PC-3 (cell line): ENCODE results near the gene ATF2. TPM values are rescaled to one million over a fixed set of nuclear protein-coding genes. Genes with fewer than 3 reads are reported as not detected.

Experiments
- ATAC-seq: fragments of 200-7000 bp; cut with Tn5 transposase; 2 replicates; pipeline ENCODE4 v1.9.1; 2020; ENCODE audit warnings: mild to moderate bottlenecking, moderate library complexity
- BruUV-seq: library from RNA; stranded (reverse); fragments of 400-500 nt; replicated peaks from 2 replicates; lab custom pipeline; 2021; lab: Mats Ljungman, UMichigan
- CTCF ChIA-PET: fragments of 300-600 bp; sonication (Branson Sonifier 250); formaldehyde crosslinking; loops from one replicate; lab custom pipeline; 2022; ENCODE audit warnings: antibody characterized with exemption; lab: Charles Lee
- POLR2A ChIA-PET: fragments of 300-600 bp; sonication (Branson Sonifier 250); formaldehyde crosslinking; loops from one replicate; lab custom pipeline; 2022; ENCODE audit warnings: antibody characterized with exemption; ENCODE audit not compliant: unreplicated experiment; lab: Charles Lee
- DNase-seq: peaks from one replicate; pipeline ENCODE4 v3.0.0-alpha.2; 2015
- H2AFZ ChIP-seq: fragments of 300-600 bp; sonication (generic); 2 replicates; pipeline ENCODE4 v1.6.0; 2016; ENCODE audit warnings: antibody characterized with exemption, low read length
- H3F3A ChIP-seq: fragments of 300-600 bp; sonication (generic); one replicate; pipeline ENCODE4 v1.6.0; 2017; ENCODE audit warnings: antibody characterized with exemption, low read length, control low read depth, mild to moderate bottlenecking; ENCODE audit not compliant: unreplicated experiment
- H3K27ac ChIP-seq: fragments of 300-600 bp; sonication (generic); 2 replicates; pipeline ENCODE4 v1.5.1; 2016; ENCODE audit warnings: mild to moderate bottlenecking, low read length
- H3K27me3 ChIP-seq: fragments of 300-600 bp; sonication (generic); 2 replicates; pipeline ENCODE4 v1.6.1; 2016; ENCODE audit warnings: low read length, mixed read lengths
- H3K36me3 ChIP-seq: fragments of 300-600 bp; sonication (generic); 2 replicates; pipeline ENCODE4 v1.6.1; 2016; ENCODE audit warnings: low read depth, mixed run types, low read length, mixed read lengths
- H3K4me1 ChIP-seq: fragments of 300-600 bp; sonication (generic); 2 replicates; pipeline ENCODE4 v1.5.1; 2016; ENCODE audit warnings: low read length; ENCODE audit not compliant: insufficient read depth
- H3K4me2 ChIP-seq: fragments of 300-600 bp; sonication (generic); 2 replicates; pipeline ENCODE4 v1.6.0; 2016; ENCODE audit warnings: low read length
- H3K4me3 ChIP-seq: fragments of 300-600 bp; sonication (generic); 2 replicates; pipeline ENCODE4 v1.5.1; 2016; ENCODE audit warnings: mild to moderate bottlenecking, low read length, mixed read lengths
- H3K79me2 ChIP-seq: fragments of 300-600 bp; sonication (generic); 2 replicates; pipeline ENCODE4 v1.6.1; 2017; ENCODE audit warnings: low read length, mixed read lengths
- H3K9ac ChIP-seq: fragments of 300-600 bp; sonication (generic); 2 replicates; pipeline ENCODE4 v1.6.0; 2016; ENCODE audit warnings: mild to moderate bottlenecking, low read length
- H3K9me2 ChIP-seq: fragments of 300-600 bp; sonication (generic); replicated peaks from 2 replicates; pipeline ENCODE4 v1.6.1; 2016; ENCODE audit warnings: mixed run types, low read length, mixed read lengths
- H3K9me3 ChIP-seq: fragments of 300-600 bp; sonication (generic); 2 replicates; pipeline ENCODE4 v1.6.1; 2016; ENCODE audit warnings: low read length, mixed read lengths
- H4K20me1 ChIP-seq: fragments of 300-600 bp; sonication (generic); 2 replicates; pipeline ENCODE4 v1.6.1; 2016; ENCODE audit warnings: low read length, mixed read lengths
- EZH2 ChIP-seq: fragments of 300-600 bp; sonication (generic); IDR thresholded peaks from one replicate; pipeline ENCODE4 v1.6.1; 2017; ENCODE audit warnings: antibody characterized with exemption, mild to moderate bottlenecking, low read length; ENCODE audit not compliant: unreplicated experiment
- EZH2phosphoT487 ChIP-seq: fragments of 300-600 bp; sonication (generic); IDR thresholded peaks from 2 replicates; pipeline ENCODE4 v1.6.1; 2018; ENCODE audit warnings: mild to moderate bottlenecking, antibody characterized with exemption, low read length, borderline replicate concordance
- intact Hi-C: fragments of 100-400 bp; cut with micrococcal nuclease; formaldehyde crosslinking; loops from 2 replicates; pipeline ENCODE4 v1.9.0; 2023
- total RNA-seq: library from RNA; depleted of rRNA; stranded (reverse); fragments of >200 nt; gene quantifications from 2 replicates; pipeline ENCODE4 v1.2.3, GENCODE V29; 2014
- TF ChIP-seq, protein P1 (sequence below): fragments of 300-600 bp; sonication (generic); conservative IDR thresholded peaks from 2 replicates; pipeline ENCODE4 v1.5.1; 2017; ENCODE audit warnings: antibody characterized with exemption, low read depth, mild to moderate bottlenecking, low read length

Gene ATF2
- total RNA-seq, 1 experiment from 2014 or later, result 12.6 TPM

DNA sequence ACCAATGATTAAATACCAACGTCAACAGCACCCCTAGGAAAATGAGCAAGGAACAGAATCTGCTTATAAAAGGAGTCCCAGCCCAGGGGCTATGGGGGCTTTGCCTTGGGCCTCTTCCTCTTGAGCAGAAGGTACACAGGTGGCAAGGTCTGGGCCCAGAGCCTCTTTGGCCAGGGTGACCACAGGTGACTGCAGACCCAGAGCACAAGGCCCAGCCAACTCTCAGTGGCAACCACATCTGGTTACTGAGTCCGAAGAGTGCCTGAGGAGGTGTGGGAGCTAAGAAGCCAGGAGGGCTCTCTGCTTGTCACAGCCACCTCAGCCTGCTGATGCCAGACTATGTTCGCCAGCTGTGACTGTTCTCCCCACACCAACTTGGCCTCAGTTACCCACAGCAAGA, 128.5 kb downstream of the ATF2 start:
- BruUV-seq, result no TSS peak
- no peak for ATAC-seq
- no peak for DNase-seq
- H3K9me2 ChIP-seq, result no peaks in the 10 kb centered on the region
- no peaks in the 10 kb centered on the region for H3K4me1 ChIP-seq
- H3F3A ChIP-seq, result no peaks in the 10 kb centered on the region
- no peak overlapping the region for H2AFZ ChIP-seq
- intact Hi-C loops, result loop anchor here (10.0 kb wide), 1 partner anchor 1055 kb away; the partner anchor contains the start of genes HOXD12 and HOXD13
- no peaks in the 10 kb centered on the region for H3K9me3 ChIP-seq
- TF ChIP-seq EZH2phosphoT487, result no peak
- TF ChIP-seq, protein P1, sequence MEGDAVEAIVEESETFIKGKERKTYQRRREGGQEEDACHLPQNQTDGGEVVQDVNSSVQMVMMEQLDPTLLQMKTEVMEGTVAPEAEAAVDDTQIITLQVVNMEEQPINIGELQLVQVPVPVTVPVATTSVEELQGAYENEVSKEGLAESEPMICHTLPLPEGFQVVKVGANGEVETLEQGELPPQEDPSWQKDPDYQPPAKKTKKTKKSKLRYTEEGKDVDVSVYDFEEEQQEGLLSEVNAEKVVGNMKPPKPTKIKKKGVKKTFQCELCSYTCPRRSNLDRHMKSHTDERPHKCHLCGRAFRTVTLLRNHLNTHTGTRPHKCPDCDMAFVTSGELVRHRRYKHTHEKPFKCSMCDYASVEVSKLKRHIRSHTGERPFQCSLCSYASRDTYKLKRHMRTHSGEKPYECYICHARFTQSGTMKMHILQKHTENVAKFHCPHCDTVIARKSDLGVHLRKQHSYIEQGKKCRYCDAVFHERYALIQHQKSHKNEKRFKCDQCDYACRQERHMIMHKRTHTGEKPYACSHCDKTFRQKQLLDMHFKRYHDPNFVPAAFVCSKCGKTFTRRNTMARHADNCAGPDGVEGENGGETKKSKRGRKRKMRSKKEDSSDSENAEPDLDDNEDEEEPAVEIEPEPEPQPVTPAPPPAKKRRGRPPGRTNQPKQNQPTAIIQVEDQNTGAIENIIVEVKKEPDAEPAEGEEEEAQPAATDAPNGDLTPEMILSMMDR, result no peak
- no peak for TF ChIP-seq EZH2
- H3K27ac ChIP-seq, result no peak overlapping the region
- no peaks in the 10 kb centered on the region for H3K27me3 ChIP-seq
- ChIA-PET CTCF (no interaction called here), POLR2A (no interaction called here)
- H3K79me2 ChIP-seq, result no peaks in the 10 kb centered on the region
- H3K9ac ChIP-seq, result no peak overlapping the region
- no peaks in the 10 kb centered on the region for H3K36me3 ChIP-seq
- no peak overlapping the region for H3K4me2 ChIP-seq
- no peaks in the 10 kb centered on the region for H4K20me1 ChIP-seq
- H3K4me3 ChIP-seq, result no peak overlapping the region

DNA sequence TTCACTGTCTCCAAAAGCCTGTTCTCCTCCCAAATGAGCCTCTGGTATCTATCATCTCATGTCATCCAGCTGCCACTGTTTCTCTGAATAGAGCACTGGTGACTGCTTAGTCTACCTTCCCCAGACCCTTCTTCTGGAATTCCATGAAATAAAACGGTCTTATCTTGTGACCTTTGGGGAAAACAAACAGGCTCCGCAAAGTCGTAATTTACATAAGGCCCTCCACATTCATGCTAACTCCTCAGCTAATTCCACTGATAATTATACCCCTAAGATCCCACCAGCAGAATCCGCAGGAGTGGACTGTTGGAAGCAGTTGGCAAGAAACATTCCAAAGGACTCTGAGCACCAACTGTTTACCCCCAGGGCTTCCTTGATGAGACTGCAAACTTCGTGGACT, 129.0 kb downstream of the ATF2 start:
- H3K27ac ChIP-seq, result no peak overlapping the region
- no peak overlapping the region for H3K9ac ChIP-seq
- POLR2A ChIA-PET, result no interaction called here
- H3K79me2 ChIP-seq, result no peaks in the 10 kb centered on the region
- H3K9me3 ChIP-seq, result no peaks in the 10 kb centered on the region
- no peaks in the 10 kb centered on the region for H3F3A ChIP-seq
- CTCF ChIA-PET, result no interaction called here
- no peaks in the 10 kb centered on the region for H4K20me1 ChIP-seq
- H3K36me3 ChIP-seq, result no peaks in the 10 kb centered on the region
- H3K4me3 ChIP-seq, result no peak overlapping the region
- H3K27me3 ChIP-seq, result no peaks in the 10 kb centered on the region
- TF ChIP-seq, protein P1, result no peak
- TF ChIP-seq EZH2, result no peak
- TF ChIP-seq EZH2phosphoT487, result no peak
- H3K4me1 ChIP-seq, result no peaks in the 10 kb centered on the region
- no peaks in the 10 kb centered on the region for H3K9me2 ChIP-seq
- no peak overlapping the region for H2AFZ ChIP-seq
- ATAC-seq (no peak), DNase-seq (no peak)
- BruUV-seq, result no TSS peak
- intact Hi-C loops, result loop anchor here (10.0 kb wide), 1 partner anchor 1056 kb away; the partner anchor contains the start of genes HOXD12 and HOXD13
- no peak overlapping the region for H3K4me2 ChIP-seq

DNA sequence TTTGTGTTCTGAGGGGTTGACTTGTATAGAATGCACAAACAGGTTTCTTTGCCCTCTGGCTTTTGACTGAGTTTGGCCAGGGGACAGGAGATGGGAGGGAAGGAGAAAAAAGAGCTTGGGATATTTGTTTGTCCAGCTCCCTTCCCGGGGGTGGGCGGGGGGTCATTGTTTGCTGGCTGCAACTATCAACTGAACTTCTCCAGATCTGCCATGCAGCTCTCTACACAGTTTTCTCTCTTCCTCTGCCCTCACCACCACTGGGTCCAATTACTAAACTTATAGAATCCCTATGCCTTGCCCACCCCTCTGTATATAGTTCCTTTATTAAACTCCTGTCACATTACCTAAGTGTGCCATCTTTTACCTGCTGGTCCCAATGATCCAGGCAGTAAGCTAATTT, 130.1 kb downstream of the ATF2 start:
- intact Hi-C loops, result loop anchor here (10.0 kb wide), 1 partner anchor 1057 kb away; the partner anchor contains the start of genes HOXD12 and HOXD13
- H2AFZ ChIP-seq, result no peak overlapping the region
- H3F3A ChIP-seq, result no peaks in the 10 kb centered on the region
- H4K20me1 ChIP-seq, result no peaks in the 10 kb centered on the region
- no peaks in the 10 kb centered on the region for H3K4me1 ChIP-seq
- BruUV-seq, result no TSS peak
- POLR2A ChIA-PET, result no interaction called here
- no peak overlapping the region for H3K9ac ChIP-seq
- CTCF ChIA-PET, result no interaction called here
- H3K27me3 ChIP-seq, result no peaks in the 10 kb centered on the region
- DNase-seq, result no peak
- H3K9me3 ChIP-seq, result no peaks in the 10 kb centered on the region
- TF ChIP-seq, protein P1, result no peak
- TF ChIP-seq EZH2phosphoT487 (no peak), EZH2 (no peak)
- no peak for ATAC-seq
- no peaks in the 10 kb centered on the region for H3K36me3 ChIP-seq
- H3K79me2 ChIP-seq, result no peaks in the 10 kb centered on the region
- H3K27ac ChIP-seq, result no peak overlapping the region
- H3K4me3 ChIP-seq, result no peak overlapping the region
- no peak overlapping the region for H3K4me2 ChIP-seq
- H3K9me2 ChIP-seq, result no peaks in the 10 kb centered on the region
